ENCODE measurements around the gene ZNF598.

The ZNF598 gene

GRCh38 chr16:1993731-1994131 is 15.9 kb downstream of the ZNF598 start:
- TF ChIP-seq CTCF (IDR thresholded peaks at IDR 0.05; ENCODE audit: extremely low read depth, missing control alignments): no peak
- DNase-seq (ENCODE audit: low spot score): no peak

GRCh38 chr16:1992704-1993317 is 16.8 kb downstream of the ZNF598 start:
- no peak for DNase-seq (ENCODE audit: low spot score)
- no peak for TF ChIP-seq CTCF (IDR thresholded peaks at IDR 0.05; ENCODE audit: extremely low read depth, missing control alignments)

GRCh38 chr16:1991948-1992703 is 17.5 kb downstream of the ZNF598 start:
- no peak for TF ChIP-seq CTCF (IDR thresholded peaks at IDR 0.05; ENCODE audit: extremely low read depth, missing control alignments)
- peak; percentile 100 for DNase-seq (ENCODE audit: low spot score)

GRCh38 chr16:1991588-1991947 is 18.1 kb downstream of the ZNF598 start:
- no peak for DNase-seq (ENCODE audit: low spot score)
- no peak for TF ChIP-seq CTCF (IDR thresholded peaks at IDR 0.05; ENCODE audit: extremely low read depth, missing control alignments)

GRCh38 chr16:1991135-1991551 is 18.5 kb downstream of the ZNF598 start:
- TF ChIP-seq CTCF (IDR thresholded peaks at IDR 0.05; ENCODE audit: extremely low read depth, missing control alignments): no peak

GRCh38 chr16:1990351-1991134 is 19.1 kb downstream of the ZNF598 start:
- DNase-seq (ENCODE audit: low spot score): peak; percentile 72
- TF ChIP-seq CTCF (IDR thresholded peaks at IDR 0.05; ENCODE audit: extremely low read depth, missing control alignments): no peak

More at GRCh38 chr16:1991135-1991551, 18.5 kb downstream of the ZNF598 start:
- DNase-seq (ENCODE audit: low spot score): peak; percentile 74

- no peak for DNase-seq (ENCODE audit: low spot score)
- TF ChIP-seq CTCF (IDR thresholded peaks at IDR 0.05; ENCODE audit: extremely low read depth, missing control alignments): no peak
Observed at GRCh38 chr16:1990101-1990350, 19.6 kb downstream of the ZNF598 start.
